Measurements from ENCODE around the gene ISM2. TPM values are rescaled to one million over a fixed set of nuclear protein-coding genes. Genes with fewer than 3 reads are reported as not detected.

ISM2 gene
- polyA plus RNA-seq, 1 of the 3 experiments (the other 2 are of a cell fraction): 0.20 TPM

- Histone ChIP-seq H3K4me2 (no peak overlapping the region), H3K9me3 (no peaks in the 10 kb centered on the region), H3K36me3 (replicated peaks in 1 of 2; ENCODE audit: control insufficient read depth in 1 of 2, insufficient read depth in 2 of 2, low read length in 1 of 2) (peaks cover 34 to 36% of the 10 kb centered on the region in 2 experiments), H3K79me2 (ENCODE audit: insufficient read depth) (no peaks in the 10 kb centered on the region), H4K20me1 (ENCODE audit: insufficient read depth) (no peaks in the 10 kb centered on the region), H3F3A (replicated peaks; ENCODE audit: insufficient read depth) (peaks cover 6% of the 10 kb centered on the region), H3K9me2 (no peaks in the 10 kb centered on the region), H2AFZ (ENCODE audit: low read depth) (no peak overlapping the region), H3K4me3 (ENCODE audit: low read depth in 2 of 2, low read length in 1 of 2) (no peak overlapping the region), H3K27ac (ENCODE audit: low read depth in 2 of 2, low read length in 1 of 2) (no peak overlapping the region), H3K9ac (no peak overlapping the region), H3K4me1 (ENCODE audit: control insufficient read depth in 1 of 2, insufficient read depth in 2 of 2, low read depth in 1 of 2, low read length in 1 of 2) (no peaks in the 10 kb centered on the region), H3K27me3 (ENCODE audit: insufficient read depth) (no peaks in the 10 kb centered on the region)
- ChIA-PET POLR2A (interaction anchor here (0.7 kb wide), 1 partner anchor 10 kb away, joined by 4 read pairs; no protein-coding TSS in a partner anchor), CTCF (interaction anchor here (3.5 kb wide), 1 partner anchor 11 kb away, joined by 15 read pairs; no protein-coding TSS in a partner anchor)
- no peak for DNase-seq
- TF ChIP-seq TEAD4 (IDR thresholded peaks at IDR 0.05; ENCODE audit: borderline replicate concordance, insufficient read depth): no peak
- no peak for TF ChIP-seq USF2 (IDR thresholded peaks at IDR 0.05; ENCODE audit: borderline replicate concordance, low read depth, low read length)
- TF ChIP-seq EP300 (IDR thresholded peaks at IDR 0.05; ENCODE audit: borderline replicate concordance in 1 of 2, low read depth in 1 of 2, low read length in 1 of 2): no peak
- TF ChIP-seq TCF12 (IDR thresholded peaks at IDR 0.05): no peak
- TF ChIP-seq PBX3 (IDR thresholded peaks at IDR 0.05): no peak
- TF ChIP-seq NRF1 (IDR thresholded peaks at IDR 0.05; ENCODE audit: low read depth, low read length): no peak
- no peak for TF ChIP-seq RAD21 (IDR thresholded peaks at IDR 0.05; ENCODE audit: low read length)
- no peak for TF ChIP-seq RXRA (IDR thresholded peaks at IDR 0.05; ENCODE audit: borderline replicate concordance, low read depth)
- no peak for TF ChIP-seq GABPA (IDR thresholded peaks at IDR 0.05; ENCODE audit: low read depth)
- 96% methylated on average over 5 of the region's 5 CpGs for WGBS (ENCODE audit: low lambda C conversion rate)
These were observed 28.3 kb downstream of the ISM2 start for GRCh38 chr14:77470224-77470870.

GRCh38 chr14:77469539-77469938 is 29.1 kb downstream of the ISM2 start:
- 100% methylated on average over 1 of the region's 1 CpG for WGBS (ENCODE audit: low lambda C conversion rate)
- no peaks in the 10 kb centered on the region for H3K9me3 ChIP-seq
- H3K79me2 ChIP-seq (ENCODE audit: insufficient read depth): no peaks in the 10 kb centered on the region
- no peak overlapping the region for H3K4me3 ChIP-seq (ENCODE audit: low read depth in 2 of 2, low read length in 1 of 2)
- H4K20me1 ChIP-seq (ENCODE audit: insufficient read depth): no peaks in the 10 kb centered on the region
- peaks cover 6% of the 10 kb centered on the region for H3F3A ChIP-seq (replicated peaks; ENCODE audit: insufficient read depth)
- H3K36me3 ChIP-seq (replicated peaks in 1 of 2; ENCODE audit: control insufficient read depth in 1 of 2, insufficient read depth in 2 of 2, low read length in 1 of 2): peaks cover 40 to 44% of the 10 kb centered on the region in 2 experiments
- no peak overlapping the region for H3K9ac ChIP-seq
- no peaks in the 10 kb centered on the region for H3K4me1 ChIP-seq (ENCODE audit: control insufficient read depth in 1 of 2, insufficient read depth in 2 of 2, low read depth in 1 of 2, low read length in 1 of 2)
- no peak for TF ChIP-seq IRF3 (IDR thresholded peaks at IDR 0.05; ENCODE audit: low read depth, low read length)
- TF ChIP-seq SMC3 (IDR thresholded peaks at IDR 0.05; ENCODE audit: low read depth, low read length): no peak
- no peak for TF ChIP-seq NRF1 (IDR thresholded peaks at IDR 0.05; ENCODE audit: low read depth, low read length)
- no peak for TF ChIP-seq FOXM1 (IDR thresholded peaks at IDR 0.05; ENCODE audit: low read depth)
- no peak for TF ChIP-seq EP300 (IDR thresholded peaks at IDR 0.05; ENCODE audit: borderline replicate concordance in 1 of 2, low read depth in 1 of 2, low read length in 1 of 2)
- no peak for TF ChIP-seq POLR2AphosphoS5 (IDR thresholded peaks at IDR 0.05; ENCODE audit: low read depth, low read length)
- TF ChIP-seq CHD2 (IDR thresholded peaks at IDR 0.05; ENCODE audit: low read length, partially characterized antibody): no peak
- no peak for TF ChIP-seq ELF1 (IDR thresholded peaks at IDR 0.05)
- no peak for TF ChIP-seq GABPA (IDR thresholded peaks at IDR 0.05; ENCODE audit: low read depth)
- no peak overlapping the region for H3K27ac ChIP-seq (ENCODE audit: low read depth in 2 of 2, low read length in 1 of 2)
- no peaks in the 10 kb centered on the region for H3K27me3 ChIP-seq (ENCODE audit: insufficient read depth)
- no peak for DNase-seq
- no peak overlapping the region for H2AFZ ChIP-seq (ENCODE audit: low read depth)
- H3K9me2 ChIP-seq: no peaks in the 10 kb centered on the region
- H3K4me2 ChIP-seq: no peak overlapping the region
- ChIA-PET CTCF (interaction anchor here (3.5 kb wide), 1 partner anchor 10 kb away, joined by 15 read pairs; no protein-coding TSS in a partner anchor), POLR2A (no interaction called here)
